Small intestine (tissue), 7 donors: ENCODE measurements around the gene SLC4A4. TPM values are rescaled to one million over a fixed set of nuclear protein-coding genes. Genes with fewer than 3 reads are reported as not detected.

Source experiments
- DNase-seq, 2 donors: peaks; one replicate each; pipeline versions ENCODE4 v3.0.0 to v3.0.0-alpha.2; 2013
- FAIRE-seq: peaks from 2 replicates; lab custom pipeline; 2012; peaks lifted over from hg19 to GRCh38; lab: Jason Lieb, UNC
- H3K27ac ChIP-seq, 3 donors: one replicate each; pipeline ENCODE4 v1.5.1; 2013; ENCODE audit warnings: low read length in 2 of 3, mild to moderate bottlenecking in 2 of 3, control low read depth in 1 of 3, inconsistent platforms in 1 of 3, low read depth in 1 of 3, moderate library complexity in 1 of 3
- H3K27me3 ChIP-seq, 3 donors: one replicate each; pipeline ENCODE4 v1.6.1; 2013; ENCODE audit warnings: low read length in 3 of 3, inconsistent platforms in 1 of 3; ENCODE audit not compliant: control insufficient read depth in 3 of 3, insufficient read depth in 3 of 3
- H3K36me3 ChIP-seq, 3 donors: one replicate each; pipeline ENCODE4 v1.6.1; 2013; ENCODE audit warnings: low read length in 3 of 3, inconsistent platforms in 1 of 3, low read depth in 1 of 3, mild to moderate bottlenecking in 1 of 3, moderate library complexity in 1 of 3; ENCODE audit not compliant: control insufficient read depth in 3 of 3, insufficient read depth in 2 of 3
- H3K4me1 ChIP-seq, 3 donors: one replicate each; pipeline ENCODE4 v1.6.1; 2013; ENCODE audit warnings: low read length in 2 of 3, inconsistent platforms in 1 of 3, low read depth in 1 of 3, mild to moderate bottlenecking in 1 of 3, moderate library complexity in 1 of 3; ENCODE audit not compliant: control insufficient read depth in 3 of 3, insufficient read depth in 2 of 3
- H3K4me3 ChIP-seq, 3 donors: one replicate each; pipeline ENCODE4 v1.5.1; 2013; ENCODE audit warnings: low read length in 3 of 3, control low read depth in 1 of 3, inconsistent platforms in 1 of 3, low read depth in 1 of 3, mild to moderate bottlenecking in 1 of 3, moderate library complexity in 1 of 3
- H3K9me3 ChIP-seq, 2 donors: one replicate each; pipeline ENCODE4 v1.6.1; 2013; ENCODE audit warnings: low read depth in 1 of 2, low read length in 1 of 2; ENCODE audit not compliant: control insufficient read depth in 2 of 2, insufficient read depth in 1 of 2
- WGBS, 3 donors: extraction: QIAGEN DNeasy Blood & Tissue Kit; methylation state at CpG; one replicate each; pipeline ENCODE4 v1.1.7; 2013; 5-methylcytosine and 5-hydroxymethylcytosine counted together
- polyA plus RNA-seq, 4 donors: library from polyadenylated mRNA; stranded (reverse) in 3 of 4; unstranded in 1 of 4; fragments of 200-250 nt in 3 of 4; fragments of 120-200 nt in 1 of 4; gene quantifications; one replicate each; pipeline versions ENCODE4 v1.2.1 to v1.2.3, GENCODE V29; 2013
- donor health status: healthy with polysubstance abuse.
- donor health status: control.
- donor health status: control.
- donor health status: Bipolar disorder and iron deficiency.
- donor health status: healthy.

The SLC4A4 gene
- polyA plus RNA-seq, 4 donors: 14.0 to 17.4 (median 15.3) TPM

- FAIRE-seq (no peak), DNase-seq (no peak)
- Histone ChIP-seq H3K36me3 (peaks cover 0 to 8% (median 0%) of the 10 kb centered on the region in 3 donors), H3K27me3 (no peaks in the 10 kb centered on the region), H3K9me3 (peaks cover 0 to 6% of the 10 kb centered on the region in 2 donors), H3K27ac (no peak overlapping the region), H3K4me3 (no peak overlapping the region), H3K4me1 (no peaks in the 10 kb centered on the region)
- WGBS, 3 donors: 49 to 95% (median 69%) methylated on average over 1 of the region's 1 CpG
These were observed 181.5 kb downstream of the SLC4A4 start for GRCh38 chr4:71520308-71520707.

- WGBS, 3 donors: 81 to 91% (median 88%) methylated on average over 1 of the region's 1 CpG
These were observed 182.0 kb downstream of the SLC4A4 start for GRCh38 chr4:71520850-71521249.

GRCh38 chr4:71524756-71525155, 185.9 kb downstream of the SLC4A4 start:
- Histone ChIP-seq H3K27ac (no peak overlapping the region), H3K36me3 (no peaks in the 10 kb centered on the region), H3K9me3 (no peaks in the 10 kb centered on the region), H3K27me3 (no peaks in the 10 kb centered on the region), H3K4me3 (no peak overlapping the region), H3K4me1 (no peaks in the 10 kb centered on the region)
- FAIRE-seq (no peak), DNase-seq (no peak)
- 42 to 76% (median 72%) methylated on average over 1 of the region's 1 CpG for WGBS, 3 donors

More at GRCh38 chr4:71520850-71521249, 182.0 kb downstream of the SLC4A4 start:
- no peaks in the 10 kb centered on the region for H3K4me1 ChIP-seq
- peaks cover 0 to 6% of the 10 kb centered on the region in 2 donors for H3K9me3 ChIP-seq
- no peak for FAIRE-seq
- peaks cover 0 to 8% (median 0%) of the 10 kb centered on the region in 3 donors for H3K36me3 ChIP-seq
- no peak for DNase-seq
- no peak overlapping the region for H3K27ac ChIP-seq
- no peak overlapping the region for H3K4me3 ChIP-seq
- no peaks in the 10 kb centered on the region for H3K27me3 ChIP-seq

- Histone ChIP-seq H3K36me3 (no peaks in the 10 kb centered on the region), H3K27ac (no peak overlapping the region), H3K27me3 (no peaks in the 10 kb centered on the region), H3K9me3 (no peaks in the 10 kb centered on the region), H3K4me3 (no peak overlapping the region), H3K4me1 (no peaks in the 10 kb centered on the region)
- WGBS, 3 donors: 73 to 87% (median 79%) methylated on average over 4 of the region's 4 CpGs
- DNase-seq (no peak), FAIRE-seq (no peak)
These were observed 188.0 kb downstream of the SLC4A4 start for GRCh38 chr4:71526637-71527406.

GRCh38 chr4:71532407-71532806, 193.6 kb downstream of the SLC4A4 start:
- no peak overlapping the region for H3K27ac ChIP-seq
- DNase-seq (no peak), FAIRE-seq (no peak)
- H3K4me1 ChIP-seq: no peaks in the 10 kb centered on the region
- 91 to 92% (median 92%) methylated on average over 1 of the region's 1 CpG for WGBS, 3 donors
- H3K4me3 ChIP-seq: no peak overlapping the region
- peaks cover 0 to 2% (median 0%) of the 10 kb centered on the region in 3 donors for H3K36me3 ChIP-seq
- no peaks in the 10 kb centered on the region for H3K9me3 ChIP-seq
- no peaks in the 10 kb centered on the region for H3K27me3 ChIP-seq

GRCh38 chr4:71533121-71533520, 194.3 kb downstream of the SLC4A4 start:
- no peaks in the 10 kb centered on the region for H3K4me1 ChIP-seq
- no peak overlapping the region for H3K4me3 ChIP-seq
- peaks cover 0 to 2% (median 0%) of the 10 kb centered on the region in 3 donors for H3K36me3 ChIP-seq
- no peak overlapping the region for H3K27ac ChIP-seq
- no peaks in the 10 kb centered on the region for H3K27me3 ChIP-seq
- DNase-seq (no peak), FAIRE-seq (no peak)
- 86 to 94% (median 92%) methylated on average over 1 of the region's 1 CpG for WGBS, 3 donors
- H3K9me3 ChIP-seq: no peaks in the 10 kb centered on the region

- WGBS, 3 donors: 88 to 97% (median 90%) methylated on average over 6 of the region's 6 CpGs
- Histone ChIP-seq H3K36me3 (peaks cover 0 to 4% (median 2%) of the 10 kb centered on the region in 3 donors), H3K9me3 (no peaks in the 10 kb centered on the region), H3K27me3 (no peaks in the 10 kb centered on the region), H3K4me1 (no peaks in the 10 kb centered on the region), H3K4me3 (no peak overlapping the region), H3K27ac (no peak overlapping the region)
- DNase-seq (no peak), FAIRE-seq (no peak)
These were observed 198.8 kb downstream of the SLC4A4 start for GRCh38 chr4:71537551-71538065.

GRCh38 chr4:71538528-71538927, 199.7 kb downstream of the SLC4A4 start:
- Histone ChIP-seq H3K4me3 (no peak overlapping the region), H3K27ac (no peak overlapping the region), H3K27me3 (no peaks in the 10 kb centered on the region), H3K4me1 (no peaks in the 10 kb centered on the region), H3K9me3 (no peaks in the 10 kb centered on the region), H3K36me3 (peaks cover 0 to 4% (median 2%) of the 10 kb centered on the region in 3 donors)
- DNase-seq (no peak), FAIRE-seq (no peak)
- WGBS, 3 donors: 83 to 86% (median 85%) methylated on average over 2 of the region's 2 CpGs
